HTERT RPE-1 (cell line): ENCODE data around the gene NUDT2.

Source experiments
- in situ Hi-C: fragments of 300-500 bp; cut with MboI; formaldehyde crosslinking; loops from 4 replicates; pipeline ENCODE4 v1.14.3; 2020; ENCODE audit warnings: low sequenced_read_pairs

NUDT2 gene

GRCh38 chr9:34370335-34370969 is 41.1 kb downstream of the NUDT2 start:
- in situ Hi-C loops, result no loop called here

- in situ Hi-C loops, result no loop called here
Measured at GRCh38 chr9:34370970-34371880, 41.9 kb downstream of the NUDT2 start.

DNA sequence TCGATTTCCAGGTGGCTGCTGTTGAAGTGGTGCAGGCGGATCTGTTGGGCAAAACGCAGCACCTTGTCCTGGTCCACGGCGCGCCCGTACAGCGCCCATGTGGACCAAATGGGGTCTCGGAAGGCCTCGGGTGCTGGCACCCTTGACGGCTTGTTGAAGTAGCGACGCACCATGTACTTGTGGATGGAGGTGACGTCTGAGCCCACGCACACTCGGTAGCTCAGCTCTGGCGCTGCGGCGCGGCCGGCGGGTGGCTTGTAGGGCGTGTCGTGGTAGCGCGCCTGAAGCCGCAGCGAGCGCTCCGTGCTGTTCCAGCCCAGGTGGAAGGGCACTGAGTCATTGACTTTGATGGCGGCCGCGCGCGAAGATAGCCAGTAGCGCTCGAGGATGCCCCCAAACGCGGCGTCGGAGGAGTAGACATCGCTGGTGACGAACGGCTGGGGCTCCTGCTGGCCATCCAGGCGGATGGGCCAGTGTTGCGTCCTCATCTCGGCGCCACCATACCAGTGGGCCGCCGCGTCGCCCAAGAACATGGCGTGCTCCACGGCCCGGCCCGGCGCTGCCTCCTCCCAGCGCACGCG is 42.6 kb downstream of the NUDT2 start:
- in situ Hi-C loops, result no loop called here

- in situ Hi-C loops, result no loop called here
Measured at GRCh38 chr9:34372467-34373011, 43.2 kb downstream of the NUDT2 start.

DNA sequence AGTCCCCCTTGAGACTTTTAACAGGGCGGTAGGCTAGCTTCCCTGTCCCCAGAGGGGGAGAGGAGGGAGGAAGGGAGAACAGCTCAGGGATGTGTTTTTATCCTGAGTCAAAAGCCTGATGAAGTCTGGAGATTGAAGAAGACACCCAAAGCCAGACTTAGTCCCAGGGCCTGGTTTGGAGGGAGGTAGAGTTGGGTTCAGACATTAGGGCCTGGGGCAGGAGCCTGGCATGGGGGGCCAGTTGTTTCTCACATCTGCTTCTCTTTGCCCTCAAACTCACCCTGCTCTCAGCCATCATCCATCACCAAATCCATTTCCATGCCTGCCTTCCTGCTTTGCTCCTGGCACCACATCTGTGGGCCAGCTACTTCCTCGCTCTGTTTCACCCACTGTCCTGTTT is 44.4 kb downstream of the NUDT2 start:
- in situ Hi-C loops, result no loop called here

DNA sequence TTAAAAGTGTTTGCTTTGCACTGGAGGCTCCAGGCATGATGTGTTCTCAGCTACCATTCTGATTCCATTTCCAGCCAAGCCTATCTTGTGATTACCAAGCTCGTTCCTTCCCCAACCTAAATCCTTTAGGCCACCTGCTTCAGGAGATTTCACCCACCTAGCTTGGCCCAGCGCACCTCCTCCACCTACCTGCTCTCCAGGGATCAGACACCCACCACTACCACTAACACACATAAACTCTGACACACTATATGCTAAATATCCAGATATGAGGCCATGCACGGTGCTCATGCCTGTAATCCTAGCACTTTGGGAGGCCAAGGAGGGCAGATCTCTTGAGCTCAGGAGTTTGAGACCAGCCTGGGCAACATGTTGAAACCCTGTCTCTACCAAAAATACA is 45.0 kb downstream of the NUDT2 start:
- in situ Hi-C loops, result no loop called here

- in situ Hi-C loops, result no loop called here
Measured at GRCh38 chr9:34374905-34375552, 45.7 kb downstream of the NUDT2 start.

GRCh38 chr9:34375901-34376595 is 46.7 kb downstream of the NUDT2 start:
- in situ Hi-C loops, result no loop called here

DNA sequence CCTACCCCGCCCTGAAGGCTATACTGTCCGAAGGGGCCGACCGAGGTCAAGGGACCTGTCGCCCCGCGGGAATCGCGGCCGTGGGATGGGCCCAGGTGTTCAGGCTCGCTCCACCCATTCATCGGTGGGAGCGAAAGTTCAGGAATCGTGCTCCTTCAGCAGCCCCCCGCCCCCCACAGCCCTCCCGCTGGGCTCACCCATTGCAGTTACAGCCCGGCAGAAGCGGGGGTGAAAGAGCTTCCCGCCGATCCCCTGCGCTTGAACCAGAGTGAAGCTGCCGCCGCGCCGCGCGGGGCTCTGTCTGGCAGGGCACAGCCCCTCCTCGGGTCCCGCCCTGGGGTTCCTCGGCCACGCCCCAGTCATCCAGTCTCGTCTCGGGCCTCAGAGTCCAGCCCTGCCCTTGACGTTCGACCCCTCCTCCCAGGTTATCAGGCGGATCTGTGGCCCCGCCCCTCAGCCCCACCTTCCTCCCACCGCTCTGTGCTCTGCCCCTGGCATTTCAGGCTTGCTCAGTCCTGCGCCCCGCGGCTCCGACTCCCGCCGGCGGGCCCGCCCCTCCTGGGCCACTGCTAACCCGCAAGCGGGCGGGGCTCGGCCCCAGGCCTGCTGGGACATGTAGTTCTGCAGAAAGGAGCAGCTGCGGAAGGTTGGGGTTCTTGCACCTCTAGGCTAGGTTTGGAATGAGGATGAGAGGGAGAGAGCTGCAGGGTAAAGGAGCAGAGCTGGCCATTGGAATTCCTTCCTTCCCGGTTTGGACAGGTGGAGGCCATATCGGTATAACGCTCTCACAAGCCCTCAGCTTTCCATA is 47.4 kb downstream of the NUDT2 start, which contains the start of gene MYORG:
Gene MYORG, minus strand, starts transcription at position 303 of the 808 bp plus-strand sequence. CDS start 3,955 bp downstream, outside the sequence.
- in situ Hi-C loops, result no loop called here

- in situ Hi-C loops, result no loop called here
Measured at GRCh38 chr9:34377404-34377746, 48.0 kb downstream of the NUDT2 start.

DNA sequence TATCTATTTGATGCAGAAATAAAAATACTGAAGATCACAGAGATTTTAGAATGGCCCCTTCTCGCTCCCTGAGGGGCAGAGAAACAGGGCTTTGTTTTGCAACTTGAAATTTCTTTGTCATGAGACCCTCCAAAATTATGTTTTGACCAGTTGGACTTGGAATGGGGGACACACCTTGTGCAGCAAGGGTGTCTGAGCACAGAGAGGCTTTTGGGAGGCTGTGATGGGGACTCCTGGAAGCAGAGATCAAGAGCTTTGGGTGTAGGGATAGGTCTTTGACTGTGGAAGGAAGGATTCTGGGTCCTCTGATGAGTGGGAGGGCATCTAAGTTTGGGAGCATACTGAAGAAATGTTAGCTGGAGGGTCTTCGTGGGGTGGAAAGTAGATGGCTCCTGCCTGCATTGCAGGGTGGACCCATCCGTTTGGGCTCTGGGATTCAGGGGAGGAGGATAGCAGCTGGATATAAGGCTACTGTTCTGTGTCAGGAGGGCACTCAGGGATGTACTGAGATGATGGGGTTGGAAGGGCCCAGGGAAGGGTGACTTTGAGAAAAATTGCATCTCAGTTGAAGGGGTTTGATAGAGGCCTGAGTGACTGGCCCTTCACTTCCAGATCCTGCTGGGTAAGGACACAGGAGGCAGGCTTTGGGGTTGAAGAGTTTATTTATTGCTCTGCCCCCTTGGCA is 49.1 kb downstream of the NUDT2 start:
- in situ Hi-C loops, result no loop called here

- in situ Hi-C loops, result no loop called here
Measured at GRCh38 chr9:34379334-34380033, 50.1 kb downstream of the NUDT2 start.

GRCh38 chr9:34380034-34380510 is 50.7 kb downstream of the NUDT2 start:
- in situ Hi-C loops, result no loop called here

- in situ Hi-C loops, result no loop called here
Measured at GRCh38 chr9:34380511-34381315, 51.3 kb downstream of the NUDT2 start.

- in situ Hi-C loops, result no loop called here
Measured at GRCh38 chr9:34381323-34381722, 52.0 kb downstream of the NUDT2 start.

- in situ Hi-C loops, result no loop called here
Measured at GRCh38 chr9:34382054-34382453, 52.7 kb downstream of the NUDT2 start.

- in situ Hi-C loops, result no loop called here
Measured at GRCh38 chr9:34382879-34383278, 53.5 kb downstream of the NUDT2 start.

DNA sequence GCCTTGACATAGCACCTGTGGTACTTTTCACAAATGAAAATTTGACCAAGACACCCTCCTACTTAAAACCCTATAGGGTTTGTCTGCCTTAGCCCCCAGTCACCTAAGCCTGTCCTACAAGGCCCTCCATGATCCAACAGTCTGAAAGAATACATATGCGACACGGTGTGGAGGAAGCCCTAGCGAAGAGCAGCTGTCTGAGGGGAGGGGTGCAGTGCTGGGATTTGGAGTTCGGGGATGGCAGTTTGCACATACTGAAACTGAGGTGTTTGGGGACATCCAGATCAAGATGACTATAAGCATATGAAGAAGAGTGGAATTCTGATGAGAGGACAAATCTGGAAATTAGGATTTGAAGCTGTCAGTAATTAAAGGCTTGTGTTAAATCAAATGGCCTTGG is 54.5 kb downstream of the NUDT2 start:
- in situ Hi-C loops, result no loop called here
